ENCODE results near the gene CTSD.

Gene CTSD

DNA sequence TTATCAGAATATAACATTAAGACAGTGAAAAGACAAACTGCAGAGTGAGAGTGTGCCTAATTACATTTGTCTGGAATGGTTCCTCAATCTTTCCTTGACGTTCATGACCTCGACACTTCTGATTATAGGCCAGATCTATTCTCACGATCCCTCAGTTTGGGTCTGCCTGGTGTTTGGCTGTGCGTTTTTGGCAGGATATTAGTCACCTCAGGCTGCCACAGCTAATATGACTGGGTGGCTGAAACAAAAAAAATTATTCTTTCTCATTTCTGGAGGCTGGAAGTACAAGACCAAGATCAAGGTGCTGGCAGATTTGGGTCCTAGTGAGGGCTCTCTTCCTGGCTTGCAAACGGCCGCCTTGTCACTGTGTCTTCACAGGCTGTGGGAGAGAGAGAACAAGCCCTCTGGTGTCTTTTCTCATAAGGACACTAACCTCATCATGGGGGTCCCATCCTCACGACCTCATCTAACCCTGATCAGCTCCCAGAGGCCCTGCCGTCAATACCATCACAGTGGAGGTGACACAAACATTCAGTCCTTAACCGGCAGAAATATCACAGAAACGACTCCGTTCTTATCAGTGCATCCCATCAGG lies 36.5 kb downstream of the CTSD start:
- ChIA-PET POLR2A (ENCODE audit: low non-redundant PET) (no interaction called here), CTCF (no interaction called here)
- TF ChIP-seq, protein P1, sequence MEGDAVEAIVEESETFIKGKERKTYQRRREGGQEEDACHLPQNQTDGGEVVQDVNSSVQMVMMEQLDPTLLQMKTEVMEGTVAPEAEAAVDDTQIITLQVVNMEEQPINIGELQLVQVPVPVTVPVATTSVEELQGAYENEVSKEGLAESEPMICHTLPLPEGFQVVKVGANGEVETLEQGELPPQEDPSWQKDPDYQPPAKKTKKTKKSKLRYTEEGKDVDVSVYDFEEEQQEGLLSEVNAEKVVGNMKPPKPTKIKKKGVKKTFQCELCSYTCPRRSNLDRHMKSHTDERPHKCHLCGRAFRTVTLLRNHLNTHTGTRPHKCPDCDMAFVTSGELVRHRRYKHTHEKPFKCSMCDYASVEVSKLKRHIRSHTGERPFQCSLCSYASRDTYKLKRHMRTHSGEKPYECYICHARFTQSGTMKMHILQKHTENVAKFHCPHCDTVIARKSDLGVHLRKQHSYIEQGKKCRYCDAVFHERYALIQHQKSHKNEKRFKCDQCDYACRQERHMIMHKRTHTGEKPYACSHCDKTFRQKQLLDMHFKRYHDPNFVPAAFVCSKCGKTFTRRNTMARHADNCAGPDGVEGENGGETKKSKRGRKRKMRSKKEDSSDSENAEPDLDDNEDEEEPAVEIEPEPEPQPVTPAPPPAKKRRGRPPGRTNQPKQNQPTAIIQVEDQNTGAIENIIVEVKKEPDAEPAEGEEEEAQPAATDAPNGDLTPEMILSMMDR (conservative IDR thresholded peaks at IDR 0.05; ENCODE audit: low read depth): no peak
- H3K27ac ChIP-seq: no peak overlapping the region
- no peak for DNase-seq (ENCODE audit: low spot score)

GRCh38 chr11:1719781-1720180 lies 43.9 kb downstream of the CTSD start:
- H3K27ac ChIP-seq: no peak overlapping the region
- TF ChIP-seq, protein P1 (conservative IDR thresholded peaks at IDR 0.05; ENCODE audit: low read depth): no peak
- DNase-seq (ENCODE audit: low spot score): no peak
- ChIA-PET POLR2A (ENCODE audit: low non-redundant PET) (no interaction called here), CTCF (no interaction called here)

- ChIA-PET POLR2A (ENCODE audit: low non-redundant PET) (no interaction called here), CTCF (interaction anchor here (0.6 to 1.4 kb wide), 3 partner anchors 24 to 164 kb away, joined by 3 to 6 read pairs (median 4); no protein-coding TSS in a partner anchor)
- H3K27ac ChIP-seq: no peak overlapping the region
- TF ChIP-seq, protein P1 (conservative IDR thresholded peaks at IDR 0.05; ENCODE audit: low read depth): no peak
- DNase-seq (ENCODE audit: low spot score): no peak
These were observed 45.4 kb downstream of the CTSD start for GRCh38 chr11:1718326-1718725.

DNA sequence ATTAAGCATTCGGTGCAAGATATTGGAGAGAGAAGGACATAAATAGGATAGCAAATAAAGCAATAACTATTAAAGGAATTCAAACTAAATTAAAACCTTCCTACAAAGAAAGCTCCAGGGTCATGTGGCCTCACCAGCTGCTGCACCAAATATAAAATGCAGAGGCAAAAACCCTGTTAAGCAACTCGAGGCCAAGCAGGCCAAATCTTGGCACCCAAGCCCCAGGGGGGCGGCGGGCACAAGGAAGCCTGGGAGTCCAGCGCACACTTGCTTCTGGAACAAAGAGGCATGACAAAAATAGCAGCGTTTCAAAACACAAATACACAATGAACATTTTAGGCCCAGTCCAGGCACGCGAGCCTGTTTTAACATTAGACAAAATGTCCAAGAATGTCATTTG lies 46.0 kb downstream of the CTSD start:
- DNase-seq (ENCODE audit: low spot score): no peak
- TF ChIP-seq, protein P1 (conservative IDR thresholded peaks at IDR 0.05; ENCODE audit: low read depth): no peak
- ChIA-PET POLR2A (ENCODE audit: low non-redundant PET) (no interaction called here), CTCF (interaction anchor here (0.6 to 1.4 kb wide), 4 partner anchors 24 to 165 kb away, joined by 3 to 6 read pairs (median 4); no protein-coding TSS in a partner anchor)
- no peak overlapping the region for H3K27ac ChIP-seq

- CTCF ChIA-PET: interaction anchor here (1.5 kb wide), 1 partner anchor 21 kb away, joined by 4 read pairs; no protein-coding TSS in a partner anchor
- TF ChIP-seq, protein P1 (conservative IDR thresholded peaks at IDR 0.05; ENCODE audit: low read depth): no peak
- H3K27ac ChIP-seq: no peak overlapping the region
- POLR2A ChIA-PET (ENCODE audit: low non-redundant PET): no interaction called here
- no peak for DNase-seq (ENCODE audit: low spot score)
These were observed 48.5 kb downstream of the CTSD start for GRCh38 chr11:1714908-1715885.

- CTCF ChIA-PET: no interaction called here
- DNase-seq (ENCODE audit: low spot score): no peak
These were observed 55.0 kb downstream of the CTSD start for GRCh38 chr11:1708716-1709115.

More at GRCh38 chr11:1708716-1709115, 55.0 kb downstream of the CTSD start:
- H3K27ac ChIP-seq: no peak overlapping the region
- TF ChIP-seq, protein P1 (conservative IDR thresholded peaks at IDR 0.05; ENCODE audit: low read depth): no peak
- POLR2A ChIA-PET (ENCODE audit: low non-redundant PET): no interaction called here

Measured in RWPE1 (cell line).